CD4-positive, alpha-beta T cell treated with Interleukin-2 at 100 ng/mL for 4 hours (primary cell): ENCODE results near the gene TMPRSS2.

Experiments used
- DNase-seq: peaks from one replicate; pipeline ENCODE4 v3.0.0-alpha.2; 2020; ENCODE audit warnings: low spot score

TMPRSS2 gene

GRCh38 chr21:41507521-41508414 is at the start of gene TMPRSS2:
Gene TMPRSS2 (minus strand): TSS chr21:41508158. CDS start chr21:41498133, 10,025 bp downstream.
- DNase-seq: no peak

DNA sequence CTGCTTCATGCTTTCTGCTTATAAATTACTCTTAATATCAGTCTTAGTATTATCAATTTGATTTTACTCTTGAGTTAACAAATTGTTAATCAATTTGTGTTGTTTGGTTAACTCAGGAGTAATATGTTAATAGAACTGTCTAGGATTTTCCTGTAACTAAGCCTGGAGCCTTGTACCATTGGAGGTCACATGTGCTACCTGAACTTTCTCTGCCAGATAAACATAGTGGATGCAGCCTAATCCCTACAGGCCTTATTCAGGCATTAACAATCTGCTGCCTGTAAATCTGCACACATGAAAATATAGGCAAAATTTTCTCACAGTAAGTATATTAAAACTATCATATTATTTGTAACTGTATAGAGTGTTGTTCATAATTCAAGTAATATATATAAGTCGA is 47.1 kb upstream of the TMPRSS2 start:
- no peak for DNase-seq

DNA sequence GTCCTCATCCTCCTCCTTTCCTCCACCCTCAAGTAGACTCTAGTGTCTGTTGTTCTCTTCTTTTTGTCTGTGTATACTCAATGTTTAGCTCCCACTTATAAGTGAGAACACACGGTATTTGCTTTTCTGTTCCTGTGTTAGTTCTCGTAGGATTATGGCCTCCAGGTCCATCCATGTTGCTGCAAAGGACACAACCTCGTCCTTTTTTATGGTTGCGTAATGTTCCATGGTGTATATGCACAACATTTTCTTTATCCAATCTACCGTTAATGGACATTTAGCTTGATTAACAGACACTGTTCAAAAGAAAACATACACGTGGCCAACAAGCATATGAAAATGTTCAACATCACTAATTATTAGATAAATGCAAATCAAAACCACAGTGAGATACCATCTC is 44.3 kb upstream of the TMPRSS2 start:
- no peak for DNase-seq

GRCh38 chr21:41548781-41549180 is 40.8 kb upstream of the TMPRSS2 start:
- DNase-seq: no peak

- DNase-seq: no peak
These were observed 39.2 kb upstream of the TMPRSS2 start for GRCh38 chr21:41547111-41547510.

DNA sequence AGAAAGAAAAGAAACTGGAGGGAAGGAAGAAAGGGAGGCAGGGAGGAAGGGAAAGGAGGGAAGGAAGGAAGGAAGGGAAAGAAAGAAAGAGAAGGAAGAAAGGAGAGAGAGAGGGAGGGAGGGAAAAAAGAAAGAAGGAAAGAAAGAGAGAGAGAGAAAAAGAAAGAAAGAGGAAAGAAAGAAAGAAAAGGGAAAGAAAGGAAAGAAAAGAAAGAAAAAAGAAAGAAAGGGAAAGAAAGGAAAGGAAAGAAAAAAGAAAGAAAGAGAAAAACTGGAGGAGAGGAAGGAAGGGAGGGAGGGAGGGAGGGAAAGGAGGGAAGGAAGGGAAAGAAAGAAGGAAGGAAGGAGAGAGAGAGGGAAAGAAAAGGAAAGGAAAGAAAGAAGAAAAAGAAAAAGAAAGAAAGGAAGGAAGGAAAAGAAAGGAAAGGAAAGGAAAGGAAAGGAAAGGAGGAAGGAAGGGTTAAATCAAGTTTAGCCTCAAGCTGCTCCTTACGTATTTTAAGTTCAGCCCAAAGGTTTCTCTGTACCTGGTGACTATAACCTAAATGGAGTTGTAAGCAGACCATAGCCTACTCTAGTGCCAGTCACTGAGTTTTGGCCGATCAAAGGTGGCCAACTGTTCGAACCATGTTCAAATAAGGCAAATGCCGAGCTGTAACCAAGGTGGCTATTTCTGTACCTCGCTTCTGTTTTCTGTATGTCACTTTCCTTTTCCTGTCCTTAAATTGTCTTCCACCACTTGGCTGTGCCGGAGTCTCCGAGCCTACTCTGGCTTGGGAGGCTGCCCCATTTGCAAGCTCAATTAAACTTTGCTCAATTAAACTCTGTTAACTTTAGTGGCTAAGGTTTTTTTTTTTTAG is 37.8 kb upstream of the TMPRSS2 start:
- DNase-seq: no peak

- no peak for DNase-seq
These were observed 34.8 kb upstream of the TMPRSS2 start for GRCh38 chr21:41542727-41543126.

DNA sequence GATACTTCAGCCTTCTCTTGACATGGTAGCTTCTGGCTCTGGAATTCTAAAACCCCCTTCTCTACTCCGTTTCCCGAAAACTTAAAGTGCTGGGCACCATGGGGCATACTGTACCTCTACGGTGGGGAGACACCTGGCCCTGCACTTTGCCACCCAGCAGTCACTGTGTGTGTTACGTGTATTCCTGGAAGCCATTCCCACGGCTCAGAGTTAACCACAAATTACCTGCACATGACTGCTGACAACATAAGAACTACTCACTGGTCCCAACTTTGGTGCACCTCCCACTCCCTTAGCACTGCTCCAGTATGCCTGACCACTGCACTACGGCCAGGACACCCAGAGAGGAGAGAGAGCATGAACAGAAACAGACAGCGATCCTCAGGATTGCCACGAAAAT is 29.4 kb upstream of the TMPRSS2 start:
- DNase-seq: no peak

DNA sequence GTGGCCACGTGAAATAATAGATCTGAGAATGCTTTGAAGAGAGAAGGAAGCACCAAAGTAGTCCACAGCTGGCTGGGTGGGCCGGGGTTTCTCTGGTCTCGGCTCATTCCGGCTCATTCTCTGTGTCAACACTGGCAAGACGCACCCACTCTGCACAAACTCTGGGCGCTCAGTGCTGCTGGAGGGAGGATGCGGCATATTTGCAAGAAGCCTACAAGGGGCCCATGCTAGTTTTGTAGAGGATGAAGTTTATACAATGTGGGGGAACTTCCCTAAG is 28.8 kb upstream of the TMPRSS2 start:
- DNase-seq: no peak

- no peak for DNase-seq
These were observed 28.3 kb upstream of the TMPRSS2 start for GRCh38 chr21:41536076-41536826.

- no peak for DNase-seq
These were observed 22.4 kb upstream of the TMPRSS2 start for GRCh38 chr21:41530366-41530765.

GRCh38 chr21:41529769-41530168 is 21.8 kb upstream of the TMPRSS2 start:
- DNase-seq: no peak

DNA sequence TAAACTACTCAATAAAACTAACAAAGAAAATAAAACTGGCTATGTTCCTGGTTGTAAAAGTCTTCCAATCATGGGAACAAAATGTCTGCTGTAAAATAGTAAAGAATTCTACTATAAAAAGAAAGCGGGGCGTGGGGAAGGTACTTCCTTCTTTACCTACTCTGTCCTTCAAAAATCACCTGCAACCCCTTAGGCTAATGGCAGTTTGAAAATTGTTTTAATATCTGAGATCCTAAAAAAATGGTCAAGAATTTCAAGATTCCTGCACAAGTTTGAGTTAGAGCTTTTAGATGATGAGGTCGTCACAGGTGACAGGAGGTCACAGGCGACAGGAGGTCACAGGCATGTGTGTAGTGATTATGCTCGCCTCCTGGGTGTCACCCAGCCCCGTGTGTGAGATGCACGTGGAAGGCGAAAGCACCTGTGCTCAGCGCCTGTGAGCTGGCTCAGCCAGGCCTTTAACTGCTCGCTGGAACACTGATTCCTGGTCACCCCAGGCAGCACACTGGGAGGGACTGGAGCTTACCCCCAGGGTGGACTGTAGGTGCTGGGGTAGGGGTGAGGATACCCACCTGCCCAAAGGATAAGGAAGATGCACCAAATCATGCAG is 18.6 kb upstream of the TMPRSS2 start:
- no peak for DNase-seq

- no peak for DNase-seq
These were observed 15.2 kb upstream of the TMPRSS2 start for GRCh38 chr21:41523175-41523574.

DNA sequence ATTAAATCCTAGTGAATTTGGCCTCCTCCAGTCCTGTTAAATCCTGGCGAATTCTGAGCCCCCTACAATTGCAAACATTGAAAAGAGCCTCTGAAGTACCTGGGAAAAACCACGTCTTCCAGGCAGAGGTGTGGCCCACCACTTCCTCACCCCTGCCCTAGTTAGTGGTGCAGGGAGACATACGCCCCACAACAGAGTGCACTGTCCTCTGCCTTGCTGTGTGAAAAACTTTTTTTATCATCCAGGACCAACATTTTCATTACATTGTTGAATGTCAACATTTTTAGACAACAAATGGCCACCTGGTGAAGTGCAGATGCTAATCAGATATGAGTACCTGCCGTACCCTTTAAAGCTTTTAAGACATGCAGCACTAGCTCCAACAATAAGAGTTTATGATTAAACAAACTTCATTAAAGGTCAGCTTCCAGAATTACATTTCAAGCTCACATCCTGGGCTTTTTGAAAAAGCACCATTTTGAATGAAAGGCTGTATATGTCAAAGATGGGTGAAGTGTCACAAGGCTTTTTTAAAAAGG is 13.6 kb upstream of the TMPRSS2 start:
- no peak for DNase-seq

GRCh38 chr21:41520560-41521442 is 12.8 kb upstream of the TMPRSS2 start:
- no peak for DNase-seq

DNA sequence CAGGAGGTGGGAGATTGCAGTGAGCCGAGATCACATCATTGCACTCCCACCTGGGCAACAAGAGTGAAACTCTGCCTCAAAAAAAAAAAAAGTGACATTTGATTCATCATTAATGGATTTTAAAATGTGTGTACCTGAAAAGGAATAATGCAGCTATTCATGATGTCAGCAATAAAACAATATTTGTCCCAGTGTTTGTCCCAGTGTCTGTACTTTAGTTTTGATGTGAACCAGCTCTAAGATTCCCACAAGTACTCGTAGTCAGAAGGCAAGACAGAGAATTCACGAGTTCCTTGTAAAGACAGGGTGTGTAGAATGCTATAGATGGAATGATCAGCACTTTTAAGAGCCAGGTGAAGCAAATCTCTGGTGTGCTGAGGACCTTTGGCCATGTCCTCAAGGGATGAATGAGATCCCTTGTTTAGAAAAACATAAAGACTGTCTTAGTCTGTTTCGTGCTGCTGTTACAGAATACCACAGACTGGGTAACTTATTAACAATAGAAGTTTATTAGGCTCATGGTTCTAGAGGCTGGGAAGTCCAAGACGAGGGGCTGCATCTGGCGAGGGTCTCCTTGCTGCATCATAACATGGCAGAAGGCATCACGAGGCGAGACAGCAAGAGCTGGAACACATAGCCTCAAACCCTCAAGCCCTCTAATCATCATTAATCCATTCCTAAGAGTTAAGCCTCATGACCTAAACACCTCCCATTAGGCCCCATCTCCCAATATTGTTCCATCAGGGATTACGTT is 12.0 kb upstream of the TMPRSS2 start:
- DNase-seq: no peak

DNA sequence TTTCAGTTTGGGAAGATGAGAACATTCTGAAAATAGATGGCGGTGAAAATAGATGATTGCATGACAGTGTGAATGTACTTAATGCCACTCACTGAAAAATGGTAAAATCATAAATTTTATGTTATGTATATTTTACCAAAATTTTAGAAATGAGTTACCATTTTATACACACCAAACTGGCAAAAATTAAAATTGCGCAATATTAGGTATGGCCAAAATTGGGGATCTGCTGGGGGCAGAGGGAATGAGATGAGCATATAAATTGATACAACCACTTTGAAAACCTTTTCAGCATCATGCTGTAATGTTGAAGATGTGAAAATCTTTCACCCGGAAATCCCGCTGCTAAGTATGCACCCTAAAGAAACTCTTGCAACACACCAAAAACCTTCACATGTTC is 10.8 kb upstream of the TMPRSS2 start:
- no peak for DNase-seq

DNA sequence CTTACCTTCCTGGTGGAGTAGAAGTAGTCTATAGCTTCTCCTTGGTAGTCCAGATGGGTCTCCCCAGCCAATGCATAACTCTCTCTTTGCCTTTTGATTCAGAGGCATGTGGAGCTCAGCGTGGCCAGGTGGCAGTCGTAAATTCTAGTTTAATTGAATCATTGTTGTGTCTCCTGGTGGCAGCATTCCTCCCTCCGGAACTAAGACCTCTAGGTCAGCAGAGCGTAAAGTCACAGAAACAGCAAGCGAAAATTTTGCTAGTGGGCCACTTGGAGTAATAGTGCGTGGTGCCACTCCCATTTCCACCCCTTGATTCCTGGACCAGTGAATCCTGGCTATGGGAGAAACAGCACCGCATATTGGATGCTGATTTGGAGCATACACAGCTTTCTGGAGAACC is 3.9 kb upstream of the TMPRSS2 start:
- DNase-seq: no peak

DNA sequence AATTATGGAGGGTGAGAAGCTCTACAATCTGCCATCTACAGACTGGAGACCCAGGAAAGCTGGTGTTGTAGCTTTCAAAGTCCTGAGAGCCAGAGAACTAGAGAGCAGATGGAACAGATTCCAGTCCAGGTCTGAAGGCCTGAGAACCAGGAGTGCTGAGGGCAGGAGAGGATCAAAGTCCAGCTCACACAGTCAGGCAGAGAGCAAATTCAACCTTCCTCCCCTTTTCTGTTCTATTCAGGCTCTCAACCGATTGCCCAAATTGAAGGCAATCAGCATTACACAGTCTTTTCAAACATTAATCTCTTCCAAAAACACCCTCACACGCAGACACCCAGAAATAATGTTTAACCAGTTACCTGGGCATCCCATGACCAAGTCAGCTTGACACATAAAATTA is 2.5 kb upstream of the TMPRSS2 start:
- no peak for DNase-seq
